Memory B cell (primary cell): ENCODE measurements around the gene CALCR.
A peak's percentile ranks its signal among the peaks of the same experiment; 100 is the strongest.

ENCODE experiments used
- ATAC-seq: fragments of 150-1000 bp; cut with Tn5 transposase; 2 replicates; pipeline ENCODE4 v1.10.0; 2021; ENCODE audit warnings: low read depth, mild to moderate bottlenecking, moderate library complexity
- DNase-seq, 2 donors: peaks; one replicate each; pipeline ENCODE4 v3.0.0; 2022; ENCODE audit warnings: low spot score in 2 of 2
- H3K27ac Mint-ChIP-seq: one replicate; pipeline ENCODE4 v1.8.0; 2022; ENCODE audit warnings: mild to moderate bottlenecking, moderate library complexity, mixed read lengths
- H3K27me3 Mint-ChIP-seq: one replicate; pipeline ENCODE4 v1.8.0; 2022; ENCODE audit warnings: mixed read lengths
- H3K36me3 Mint-ChIP-seq: one replicate; pipeline ENCODE4 v1.8.0; 2022; ENCODE audit warnings: mild to moderate bottlenecking, mixed read lengths
- H3K4me1 Mint-ChIP-seq: one replicate; pipeline ENCODE4 v1.8.0; 2022; ENCODE audit warnings: mixed read lengths
- H3K4me3 Mint-ChIP-seq: one replicate; pipeline ENCODE4 v1.8.0; 2022; ENCODE audit warnings: mild to moderate bottlenecking, moderate library complexity, mixed read lengths
- H3K9me3 Mint-ChIP-seq: one replicate; pipeline ENCODE4 v1.8.0; 2022; ENCODE audit warnings: mixed read lengths

Gene CALCR

DNA sequence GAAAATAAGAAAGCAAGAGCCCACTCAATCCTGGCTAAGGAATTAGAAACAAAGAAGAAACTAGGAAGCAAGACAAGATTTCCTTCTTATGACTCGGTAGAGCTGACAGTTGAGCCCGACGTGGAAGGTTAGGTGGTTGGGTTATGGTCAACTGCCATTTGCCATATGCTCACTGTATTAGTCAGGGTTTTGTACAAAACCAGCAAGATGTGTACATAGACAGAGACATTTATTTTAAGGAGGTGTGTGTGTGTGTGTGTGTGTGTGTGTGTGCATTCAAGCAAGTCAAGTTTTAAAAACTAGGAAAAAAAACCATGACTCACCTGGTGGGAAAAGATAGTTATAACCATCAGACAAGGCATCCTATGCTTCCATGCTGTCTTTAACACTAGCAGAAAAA, 183.9 kb downstream of the CALCR start:
- DNase-seq (no peak), ATAC-seq (no peak)
- no peaks in the 10 kb centered on the region for H3K9me3 Mint-ChIP-seq

DNA sequence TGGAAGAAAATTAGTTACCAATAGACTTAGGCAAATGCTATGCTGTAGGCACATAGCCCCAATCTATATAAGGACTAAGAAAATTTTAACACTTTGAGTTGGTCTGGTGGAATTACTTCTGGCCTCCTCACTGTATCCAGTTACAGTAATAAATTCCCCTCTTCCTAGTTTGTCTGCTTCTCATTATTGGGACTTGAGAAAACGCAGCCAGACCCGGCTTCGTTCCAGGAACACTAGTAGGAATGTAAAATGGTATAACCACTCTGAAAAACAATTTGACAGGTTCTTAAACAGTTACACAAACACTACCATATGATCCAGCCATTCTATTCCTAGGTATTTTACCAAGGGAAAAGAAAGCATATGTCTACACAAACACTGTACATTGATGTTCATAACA, 192.2 kb downstream of the CALCR start:
- Mint-ChIP-seq H3K9me3 (no peaks in the 10 kb centered on the region), H3K4me1 (peaks cover 15% of the 10 kb centered on the region), H3K36me3 (no peaks in the 10 kb centered on the region), H3K4me3 (no peak overlapping the region), H3K27me3 (no peaks in the 10 kb centered on the region), H3K27ac (no peak overlapping the region)
- ATAC-seq (no peak), DNase-seq (no peak)

More for the DNA sequence above, 183.9 kb downstream of the CALCR start:
- Mint-ChIP-seq H3K27ac (no peak overlapping the region), H3K36me3 (no peaks in the 10 kb centered on the region), H3K4me1 (peaks cover 5% of the 10 kb centered on the region), H3K27me3 (peaks cover 3% of the 10 kb centered on the region), H3K4me3 (no peak overlapping the region)

DNA sequence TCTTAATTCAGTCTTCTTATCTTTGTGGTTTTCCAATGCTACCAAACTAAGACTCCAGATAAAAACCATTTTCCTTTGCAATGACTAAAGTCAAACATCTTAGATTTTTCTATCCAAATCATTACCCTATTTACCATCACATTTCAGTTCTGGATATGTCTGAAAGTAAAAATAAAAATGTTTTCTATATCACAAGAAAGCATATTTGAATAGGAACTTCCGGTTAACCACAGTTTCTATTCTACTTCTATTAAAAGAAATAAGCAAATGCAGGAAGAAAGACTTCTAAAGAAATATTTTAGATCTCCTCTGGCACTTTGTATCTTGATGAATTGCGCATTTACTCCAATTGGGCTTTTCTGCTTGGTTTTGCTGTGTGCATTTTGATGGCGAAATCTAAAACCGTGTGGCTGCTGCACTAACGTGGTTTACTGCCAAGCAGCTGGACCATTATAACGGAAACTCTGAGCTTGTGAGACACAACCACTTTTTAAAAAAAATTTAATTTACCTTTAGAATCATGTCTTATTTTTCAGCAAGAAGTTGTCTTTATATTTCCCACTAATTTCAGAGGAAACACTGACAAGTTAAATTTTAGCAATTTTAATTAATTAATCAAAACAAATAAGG, 196.3 kb downstream of the CALCR start:
- no peaks in the 10 kb centered on the region for H3K36me3 Mint-ChIP-seq
- DNase-seq (no peak), ATAC-seq (peak; percentile 39)
- H3K9me3 Mint-ChIP-seq = no peaks in the 10 kb centered on the region
- peak overlapping the region; percentile 78 for H3K4me3 Mint-ChIP-seq
- peaks cover 2% of the 10 kb centered on the region for H3K27me3 Mint-ChIP-seq
- no peak overlapping the region for H3K27ac Mint-ChIP-seq
- peaks cover 31% of the 10 kb centered on the region for H3K4me1 Mint-ChIP-seq

DNA sequence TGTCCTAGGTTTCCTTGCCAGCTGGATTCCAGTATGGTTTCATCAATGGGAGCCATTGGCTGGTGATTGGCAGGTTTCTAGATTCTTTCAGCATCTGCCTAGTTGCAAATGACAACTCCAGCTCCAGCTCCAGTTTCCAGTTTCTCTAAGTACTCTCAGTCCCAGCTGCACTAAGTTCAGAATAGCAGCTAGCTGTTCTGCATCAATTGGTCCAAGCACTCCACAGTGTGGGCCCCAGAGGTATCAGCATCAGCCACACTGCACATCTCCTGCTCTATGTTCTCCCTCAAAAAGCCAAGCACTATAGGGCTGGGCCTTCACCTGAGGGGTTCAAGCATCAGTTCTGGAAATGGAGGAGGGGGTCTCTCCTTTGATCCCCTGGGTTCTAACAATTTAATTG, 198.9 kb downstream of the CALCR start:
- Mint-ChIP-seq H3K27me3 (peaks cover 4% of the 10 kb centered on the region), H3K27ac (peak overlapping the region; percentile 24), H3K4me1 (peaks cover 31% of the 10 kb centered on the region)

More for the DNA sequence above, 198.9 kb downstream of the CALCR start:
- Mint-ChIP-seq H3K9me3 (no peaks in the 10 kb centered on the region), H3K36me3 (no peaks in the 10 kb centered on the region), H3K4me3 (no peak overlapping the region)
- DNase-seq = no peak
- peak; percentile 77 for ATAC-seq
